Stimulated activated effector memory CD8-positive, alpha-beta T cell treated with anti-CD3 and anti-CD28 coated beads, Interleukin-12 subunit alpha, Interleukin-12 subunit beta, amount 100 ng/mL, for 72 hours (primary cell): ENCODE results near the gene PCTP.

Source experiments
- ATAC-seq: fragments of 150-1000 bp; cut with Tn5 transposase; 2 replicates; pipeline ENCODE4 v1.10.0; 2021
- DNase-seq, 2 donors: peaks; one replicate each; pipeline ENCODE4 v3.0.0; 2021 to 2022; ENCODE audit warnings: low spot score in 2 of 2
- H3K27ac Mint-ChIP-seq: one replicate; pipeline ENCODE4 v1.8.0; 2022; ENCODE audit warnings: mild to moderate bottlenecking, mixed read lengths
- H3K36me3 Mint-ChIP-seq: one replicate; pipeline ENCODE4 v1.8.0; 2022; ENCODE audit warnings: mild to moderate bottlenecking, mixed read lengths
- H3K4me1 Mint-ChIP-seq: one replicate; pipeline ENCODE4 v1.8.0; 2022; ENCODE audit warnings: mixed read lengths
- H3K4me3 Mint-ChIP-seq: one replicate; pipeline ENCODE4 v1.8.0; 2022; ENCODE audit warnings: mild to moderate bottlenecking, mixed read lengths
- H3K9me3 Mint-ChIP-seq: one replicate; pipeline ENCODE4 v1.8.0; 2022; ENCODE audit warnings: mixed read lengths

PCTP gene

DNA sequence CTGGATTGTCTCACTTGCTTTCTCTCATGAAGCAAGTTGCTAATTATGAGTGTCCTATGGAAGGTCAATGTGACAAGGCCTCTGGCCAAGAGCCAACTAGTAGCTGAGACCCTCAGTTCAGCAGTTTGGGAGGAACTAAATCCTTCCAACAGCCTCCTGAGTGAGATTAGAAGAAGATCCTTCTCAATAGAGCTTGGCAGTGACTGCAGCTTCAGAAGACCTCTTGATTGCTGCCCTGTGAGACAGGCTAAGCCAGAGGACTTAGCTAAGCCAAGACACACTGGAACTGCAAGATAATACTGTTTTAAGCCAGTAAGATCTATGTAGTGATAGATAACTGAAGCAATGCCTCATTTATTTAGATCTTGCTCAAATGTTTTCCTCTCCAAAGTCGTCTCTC, 34.3 kb downstream of the PCTP start:
- Mint-ChIP-seq H3K4me1 (no peaks in the 10 kb centered on the region), H3K36me3 (no peaks in the 10 kb centered on the region), H3K27ac (no peak overlapping the region), H3K4me3 (no peak overlapping the region), H3K9me3 (no peaks in the 10 kb centered on the region)
- DNase-seq (no peak), ATAC-seq (no peak)

DNA sequence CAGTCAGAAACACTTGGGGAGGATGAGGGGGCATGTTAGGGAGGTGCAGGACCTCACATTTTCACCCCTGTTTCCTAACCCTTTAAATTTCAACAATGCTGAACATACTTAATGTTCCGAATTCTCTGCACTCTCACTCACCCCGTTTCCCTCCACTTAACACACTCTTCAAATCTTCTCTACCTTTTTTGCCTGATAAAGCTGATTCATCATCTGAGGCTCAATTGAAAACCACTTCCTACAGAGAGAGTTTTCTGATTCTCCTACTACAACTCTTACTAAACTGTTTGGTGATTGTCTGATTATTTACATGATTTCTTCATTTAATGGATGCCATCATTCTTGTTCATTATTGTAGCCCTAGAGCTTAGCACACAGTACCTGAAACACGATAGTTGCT, 42.4 kb downstream of the PCTP start:
- Mint-ChIP-seq H3K4me3 (no peak overlapping the region), H3K27ac (no peak overlapping the region), H3K36me3 (no peaks in the 10 kb centered on the region), H3K9me3 (peaks cover 7% of the 10 kb centered on the region), H3K4me1 (no peaks in the 10 kb centered on the region)
- no peak for DNase-seq
- no peak for ATAC-seq

DNA sequence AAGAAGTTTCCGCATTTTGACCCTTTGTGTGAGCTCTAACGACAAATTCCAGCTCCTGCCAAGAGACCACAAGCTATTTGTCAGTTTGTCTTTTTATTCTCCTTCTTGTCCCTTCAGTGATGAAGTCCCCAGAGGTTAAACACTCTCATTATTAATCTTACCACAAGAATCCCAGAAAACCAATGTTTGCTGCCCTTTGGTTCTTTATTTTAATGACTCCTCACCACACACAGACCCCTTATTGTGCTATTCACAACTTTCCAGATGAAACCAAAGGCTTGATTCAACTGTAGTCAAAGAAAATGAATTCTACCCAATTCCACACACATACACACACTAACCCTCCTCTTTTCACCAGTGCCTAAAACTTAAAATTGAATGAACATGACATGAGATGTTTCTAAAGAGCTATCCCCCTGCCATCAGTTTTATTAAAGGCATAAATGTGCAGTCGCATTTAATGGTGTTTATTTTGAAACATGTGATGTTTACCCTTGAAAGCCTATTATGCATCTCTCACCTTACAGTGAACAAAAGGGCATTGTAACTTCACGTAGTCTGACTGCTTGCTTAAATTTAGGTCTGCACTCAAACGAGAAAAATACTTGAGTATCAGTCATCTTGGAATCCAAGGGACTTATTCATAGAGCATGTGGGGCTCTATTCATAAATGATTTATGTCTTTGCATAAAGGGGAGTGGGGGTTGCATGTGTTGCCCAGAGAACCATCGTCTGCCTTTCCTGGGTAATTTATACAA, 44.1 kb downstream of the PCTP start:
- H3K9me3 Mint-ChIP-seq: peaks cover 7% of the 10 kb centered on the region
- no peak for ATAC-seq
- H3K4me1 Mint-ChIP-seq: no peaks in the 10 kb centered on the region
- no peak overlapping the region for H3K27ac Mint-ChIP-seq
- DNase-seq: no peak
- no peaks in the 10 kb centered on the region for H3K36me3 Mint-ChIP-seq
- no peak overlapping the region for H3K4me3 Mint-ChIP-seq

DNA sequence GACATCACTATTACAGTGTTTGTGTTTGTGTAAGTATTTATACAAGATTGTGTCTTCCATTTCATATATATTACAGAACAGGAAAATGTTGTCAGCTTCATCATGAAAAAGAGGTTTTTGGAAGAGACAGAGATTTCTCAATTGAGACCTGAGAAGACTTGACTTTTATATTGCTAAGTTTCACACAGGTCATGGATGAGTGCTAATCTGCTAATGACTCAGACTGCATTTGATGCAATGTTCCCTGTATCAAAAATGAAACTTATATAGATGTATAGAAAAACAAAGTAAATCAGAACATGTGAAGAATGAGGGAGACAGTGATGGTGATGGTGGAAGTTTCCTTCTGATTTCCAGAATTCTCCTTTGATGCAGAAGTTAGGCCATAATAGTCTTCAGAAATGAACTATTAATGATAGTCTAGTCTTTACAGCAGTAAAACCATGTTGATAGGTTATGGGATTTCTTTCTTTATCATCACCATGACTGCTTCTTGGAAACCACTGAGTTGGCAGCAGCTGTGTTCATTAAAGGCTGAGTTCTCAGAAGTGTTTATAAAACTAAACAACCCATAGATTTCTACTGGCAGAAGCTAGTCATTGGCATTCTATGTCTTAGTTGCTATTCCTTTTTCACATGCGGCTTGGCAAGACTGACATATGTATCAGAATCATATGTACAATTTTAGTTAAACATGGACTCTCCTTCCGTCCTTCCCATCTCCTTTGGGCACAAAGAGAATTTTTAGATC, 56.1 kb downstream of the PCTP start:
- no peaks in the 10 kb centered on the region for H3K36me3 Mint-ChIP-seq
- H3K4me1 Mint-ChIP-seq: no peaks in the 10 kb centered on the region
- DNase-seq: no peak
- H3K9me3 Mint-ChIP-seq: peaks cover 4% of the 10 kb centered on the region
- H3K4me3 Mint-ChIP-seq: no peak overlapping the region
- peak; percentile 83 for ATAC-seq
- H3K27ac Mint-ChIP-seq: no peak overlapping the region

DNA sequence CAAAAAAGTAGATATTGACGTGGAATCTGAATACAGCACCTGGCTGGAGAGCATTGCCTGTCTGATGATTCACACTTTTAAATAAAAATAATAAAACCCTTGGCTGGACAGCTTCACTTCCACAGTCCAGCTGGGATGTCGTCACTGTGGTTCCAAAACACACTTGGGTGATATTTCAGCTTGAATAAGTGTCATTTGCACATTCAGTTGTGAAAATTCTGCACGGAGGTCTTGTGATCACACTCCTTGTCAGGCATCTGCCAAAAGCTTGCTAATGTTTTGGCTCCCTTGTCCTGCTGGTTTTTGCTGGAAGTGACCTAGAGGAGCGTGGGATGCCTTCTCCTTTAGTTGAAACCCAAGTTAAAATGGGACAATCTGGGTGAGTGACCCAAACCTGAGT, 60.7 kb downstream of the PCTP start:
- H3K36me3 Mint-ChIP-seq: no peaks in the 10 kb centered on the region
- H3K9me3 Mint-ChIP-seq: no peaks in the 10 kb centered on the region
- ATAC-seq: no peak
- H3K4me1 Mint-ChIP-seq: no peaks in the 10 kb centered on the region
- no peak overlapping the region for H3K4me3 Mint-ChIP-seq
- no peak overlapping the region for H3K27ac Mint-ChIP-seq
- no peak for DNase-seq

DNA sequence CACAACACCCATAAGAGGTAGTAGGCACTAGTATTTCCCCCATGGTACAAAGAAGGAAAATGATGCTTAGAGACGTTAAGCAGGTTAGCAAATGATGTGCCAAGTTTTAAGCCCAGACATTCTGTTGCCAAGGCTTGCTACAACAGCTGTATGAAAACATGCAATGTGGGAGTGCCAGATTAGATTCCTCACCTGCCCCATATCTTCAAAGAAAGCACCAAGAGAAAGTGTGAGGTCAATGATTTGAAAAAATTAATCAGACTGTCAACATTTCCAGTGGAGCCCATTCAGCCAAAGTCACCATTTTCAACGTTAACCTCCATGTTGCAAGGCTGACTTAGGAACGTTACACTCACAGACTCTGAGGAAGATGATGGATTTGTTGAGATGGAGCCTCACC, 61.5 kb downstream of the PCTP start:
- H3K9me3 Mint-ChIP-seq: no peaks in the 10 kb centered on the region
- ATAC-seq: no peak
- H3K27ac Mint-ChIP-seq: no peak overlapping the region
- no peak overlapping the region for H3K4me3 Mint-ChIP-seq
- no peaks in the 10 kb centered on the region for H3K4me1 Mint-ChIP-seq
- H3K36me3 Mint-ChIP-seq: no peaks in the 10 kb centered on the region
- DNase-seq: no peak

DNA sequence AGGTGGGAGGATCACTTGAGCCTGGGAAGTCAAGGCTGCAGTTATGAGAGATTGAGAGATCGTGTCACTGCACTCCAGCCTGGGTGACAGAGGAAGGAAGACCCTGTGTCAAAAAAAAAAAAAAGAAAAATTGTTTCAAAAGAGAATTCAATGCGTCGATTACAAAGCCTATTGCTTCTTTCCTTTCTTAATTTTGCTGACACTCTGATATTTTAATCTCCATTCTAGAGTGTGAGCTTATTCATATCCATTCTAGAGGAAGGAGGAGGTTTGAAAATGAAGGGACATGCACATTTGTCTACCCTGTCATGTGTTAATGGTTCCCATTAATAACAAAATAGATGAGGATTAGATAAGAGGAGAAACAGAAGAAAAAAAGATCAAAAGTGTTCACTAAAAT, 63.1 kb downstream of the PCTP start:
- H3K9me3 Mint-ChIP-seq: peaks cover 10% of the 10 kb centered on the region
- H3K36me3 Mint-ChIP-seq: no peaks in the 10 kb centered on the region
- H3K27ac Mint-ChIP-seq: no peak overlapping the region
- H3K4me3 Mint-ChIP-seq: no peak overlapping the region
- ATAC-seq: no peak
- DNase-seq: no peak
- H3K4me1 Mint-ChIP-seq: no peaks in the 10 kb centered on the region

DNA sequence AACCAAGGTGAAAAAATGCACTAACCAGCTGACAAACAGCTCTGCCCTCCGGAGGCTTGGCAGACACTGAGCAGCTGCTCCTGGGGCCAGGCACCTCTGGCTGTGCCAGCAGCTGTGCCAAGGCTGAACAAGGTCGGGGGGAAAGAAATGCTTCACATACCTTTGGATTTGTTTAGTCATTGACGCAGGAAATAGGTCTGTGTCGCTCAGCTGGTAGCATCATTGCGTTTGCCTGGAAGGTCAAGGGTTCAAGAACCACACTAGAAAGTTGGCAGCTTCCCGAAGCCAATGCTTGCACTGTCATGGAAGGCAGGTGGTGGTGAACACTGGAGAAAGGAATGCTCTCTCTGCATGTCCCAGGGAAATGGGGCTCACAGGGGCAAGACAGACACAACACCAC, 63.5 kb downstream of the PCTP start:
- no peak overlapping the region for H3K4me3 Mint-ChIP-seq
- H3K9me3 Mint-ChIP-seq: peaks cover 10% of the 10 kb centered on the region
- H3K4me1 Mint-ChIP-seq: no peaks in the 10 kb centered on the region
- ATAC-seq (no peak), DNase-seq (no peak)
- H3K36me3 Mint-ChIP-seq: no peaks in the 10 kb centered on the region
- H3K27ac Mint-ChIP-seq: no peak overlapping the region

DNA sequence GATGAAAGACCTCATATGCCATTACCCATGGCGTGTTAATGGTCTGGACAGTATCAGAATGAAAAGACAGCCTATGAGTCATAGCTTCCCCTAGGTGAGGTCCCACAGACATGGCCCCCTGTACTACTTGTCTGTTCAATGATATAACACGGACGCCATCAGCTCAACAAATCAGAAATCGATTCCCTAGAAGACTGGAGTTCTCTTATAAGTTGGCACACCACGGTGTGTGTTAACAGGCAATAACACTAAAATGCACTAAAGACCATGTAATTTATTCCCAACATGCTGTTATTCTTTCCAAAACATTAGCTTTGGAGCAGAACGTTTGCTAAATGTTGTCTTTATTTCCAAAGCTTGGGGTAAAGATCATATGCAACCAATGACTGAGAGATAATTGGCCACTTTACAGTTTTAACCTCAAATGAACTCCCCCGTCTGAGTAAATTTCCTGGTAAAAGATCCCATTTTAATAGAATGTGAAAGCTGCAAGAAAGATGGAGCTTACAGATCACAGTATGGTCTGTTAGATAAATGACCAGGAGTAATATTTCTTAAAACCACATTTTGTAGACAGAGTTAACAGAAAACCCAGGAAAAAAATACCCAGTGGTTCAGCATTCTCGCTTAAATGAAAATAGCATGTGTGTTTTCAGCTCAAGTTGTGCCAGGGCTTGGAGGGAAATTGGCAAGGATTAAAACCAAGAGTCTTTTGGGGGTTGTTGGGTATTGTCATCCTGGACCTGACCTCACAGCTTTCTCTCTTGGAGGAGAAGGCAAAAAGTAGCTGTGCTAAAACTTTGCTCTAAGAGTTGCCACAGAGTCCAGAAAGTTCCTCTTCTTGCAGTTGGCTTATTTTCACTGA, 65.9 kb downstream of the PCTP start:
- no peaks in the 10 kb centered on the region for H3K4me1 Mint-ChIP-seq
- peaks cover 14% of the 10 kb centered on the region for H3K9me3 Mint-ChIP-seq
- H3K4me3 Mint-ChIP-seq: no peak overlapping the region
- no peaks in the 10 kb centered on the region for H3K36me3 Mint-ChIP-seq
- DNase-seq (no peak), ATAC-seq (no peak)
- H3K27ac Mint-ChIP-seq: no peak overlapping the region

DNA sequence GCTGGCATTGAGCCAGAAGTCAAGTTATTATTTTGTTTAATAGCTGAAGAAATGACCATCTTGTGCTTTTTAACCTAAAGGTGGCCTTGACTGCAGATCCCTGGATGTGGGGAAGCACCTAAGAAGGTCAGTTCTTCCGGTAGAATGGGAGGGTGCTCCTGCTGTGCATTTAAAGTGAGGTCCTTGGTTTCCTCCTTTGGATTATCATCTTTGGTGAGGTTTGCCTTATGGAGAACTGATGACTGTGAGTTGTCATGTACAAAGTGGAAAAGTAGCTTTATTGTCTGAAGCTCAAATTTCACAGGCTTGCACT, 66.5 kb downstream of the PCTP start:
- DNase-seq: no peak
- no peak for ATAC-seq
- no peak overlapping the region for H3K4me3 Mint-ChIP-seq
- H3K27ac Mint-ChIP-seq: no peak overlapping the region
- H3K36me3 Mint-ChIP-seq: no peaks in the 10 kb centered on the region
- no peaks in the 10 kb centered on the region for H3K4me1 Mint-ChIP-seq
- H3K9me3 Mint-ChIP-seq: peaks cover 14% of the 10 kb centered on the region

DNA sequence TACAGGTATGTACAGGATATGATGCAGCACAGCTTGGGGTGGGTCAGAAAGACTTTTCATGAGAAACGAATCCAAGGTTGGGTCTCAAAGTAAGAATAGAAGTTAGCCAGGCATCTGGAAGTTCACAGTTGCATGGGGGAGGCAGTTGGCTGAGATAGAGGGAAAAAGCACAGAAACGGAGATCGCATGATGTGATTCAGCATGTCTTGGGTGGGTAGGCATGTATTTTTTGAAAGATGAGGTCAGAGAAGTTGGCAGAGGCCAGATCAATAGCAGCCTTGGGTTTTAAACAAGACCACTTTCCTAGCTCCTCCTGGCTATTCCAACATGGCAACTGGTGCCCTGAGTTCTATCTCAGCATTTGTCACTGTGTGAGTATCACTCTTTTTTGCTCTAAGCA, 67.2 kb downstream of the PCTP start:
- H3K4me1 Mint-ChIP-seq: no peaks in the 10 kb centered on the region
- H3K9me3 Mint-ChIP-seq: peaks cover 14% of the 10 kb centered on the region
- ATAC-seq (no peak), DNase-seq (no peak)
- H3K4me3 Mint-ChIP-seq: no peak overlapping the region
- no peaks in the 10 kb centered on the region for H3K36me3 Mint-ChIP-seq
- no peak overlapping the region for H3K27ac Mint-ChIP-seq

DNA sequence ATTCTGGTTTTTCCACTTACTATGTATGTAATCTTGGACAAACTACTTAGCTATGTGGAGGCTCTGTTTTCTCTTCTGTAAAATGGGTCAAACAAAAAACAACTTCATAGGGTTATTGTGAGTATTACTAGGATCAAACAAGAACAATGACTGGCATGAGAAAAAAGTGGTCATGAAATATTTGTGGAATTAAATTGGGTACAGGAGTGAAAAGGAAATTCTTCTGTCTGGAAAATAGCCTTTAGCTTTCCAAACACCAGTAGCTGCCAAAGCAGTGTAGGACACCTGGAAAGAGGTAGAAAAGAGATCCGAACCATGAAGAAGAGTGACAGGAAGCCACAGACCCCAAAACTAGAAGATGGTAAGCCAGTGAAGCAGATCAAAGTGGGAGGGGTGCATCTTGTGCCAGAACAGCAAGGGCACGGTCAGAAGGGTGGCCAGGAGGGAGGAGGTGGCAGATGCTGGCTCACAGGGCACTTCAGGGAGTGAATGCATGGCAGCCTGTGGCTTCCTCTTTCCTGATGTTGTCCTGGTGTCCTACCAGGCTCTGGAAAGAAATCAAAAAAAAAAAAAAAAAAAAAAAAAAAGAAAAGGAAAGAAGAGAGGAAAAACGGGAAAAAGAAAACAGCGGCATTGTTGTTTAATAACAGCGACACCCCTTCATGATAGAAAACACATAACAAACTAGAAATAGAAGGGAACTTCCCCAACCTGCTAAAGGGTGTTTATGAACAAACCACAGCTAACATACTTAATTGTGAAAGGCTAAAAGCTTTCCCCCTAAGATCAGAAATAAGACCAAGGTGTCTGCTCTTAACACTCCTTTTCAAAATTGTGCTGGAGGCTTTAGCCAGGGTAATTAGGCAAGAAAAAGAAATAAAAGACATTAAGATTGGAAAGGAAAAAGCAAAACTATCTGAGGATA, 67.9 kb downstream of the PCTP start:
- ATAC-seq: no peak

DNA sequence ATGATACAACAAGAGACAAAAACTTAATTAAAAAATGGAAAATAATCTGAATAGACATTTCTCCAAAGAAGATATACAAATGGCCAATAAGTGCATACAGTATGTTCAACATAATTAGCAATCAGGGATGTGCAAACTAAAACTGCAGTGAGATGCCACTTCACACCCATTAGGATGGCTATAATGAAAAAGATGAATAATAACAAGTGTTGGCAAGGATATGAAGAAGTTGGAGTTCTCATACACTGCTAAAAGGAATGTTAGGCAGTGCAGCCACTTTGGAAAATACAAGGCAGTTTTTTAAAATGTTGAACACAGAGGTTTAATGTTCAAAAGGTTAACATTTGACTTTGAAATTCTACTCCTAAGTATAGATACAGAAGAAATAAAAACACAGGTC, 69.8 kb downstream of the PCTP start:
- no peak for DNase-seq
- no peak for ATAC-seq
- H3K36me3 Mint-ChIP-seq: no peaks in the 10 kb centered on the region

More for the DNA sequence above, 67.9 kb downstream of the PCTP start:
- no peak overlapping the region for H3K27ac Mint-ChIP-seq
- H3K4me3 Mint-ChIP-seq: no peak overlapping the region
- no peak for DNase-seq
- no peaks in the 10 kb centered on the region for H3K36me3 Mint-ChIP-seq
- H3K9me3 Mint-ChIP-seq: peaks cover 14% of the 10 kb centered on the region
- no peaks in the 10 kb centered on the region for H3K4me1 Mint-ChIP-seq

DNA sequence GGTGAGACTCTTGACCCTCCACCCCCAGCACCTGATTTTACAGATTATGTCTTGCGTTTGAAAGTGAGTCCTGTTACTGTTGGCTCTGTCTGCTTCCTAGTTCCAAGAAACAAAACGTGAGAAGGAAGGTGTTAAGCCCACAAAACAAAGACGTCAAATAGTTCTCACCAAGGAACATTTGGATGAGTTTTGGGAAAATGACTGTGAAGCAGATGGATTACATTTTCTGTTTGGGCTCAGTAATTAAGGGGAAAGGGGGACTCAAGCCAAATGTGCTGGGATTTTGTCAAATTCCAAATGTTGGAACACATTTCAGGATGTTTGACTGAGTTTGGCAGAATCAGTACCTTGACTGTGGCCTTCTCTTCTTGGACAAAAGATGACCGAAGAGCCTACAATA, 71.2 kb downstream of the PCTP start:
- Mint-ChIP-seq H3K9me3 (peaks cover 14% of the 10 kb centered on the region), H3K36me3 (no peaks in the 10 kb centered on the region)
- ATAC-seq: no peak

More for the DNA sequence above, 69.8 kb downstream of the PCTP start:
- Mint-ChIP-seq H3K4me3 (no peak overlapping the region), H3K27ac (no peak overlapping the region), H3K4me1 (no peaks in the 10 kb centered on the region), H3K9me3 (peaks cover 14% of the 10 kb centered on the region)

DNA sequence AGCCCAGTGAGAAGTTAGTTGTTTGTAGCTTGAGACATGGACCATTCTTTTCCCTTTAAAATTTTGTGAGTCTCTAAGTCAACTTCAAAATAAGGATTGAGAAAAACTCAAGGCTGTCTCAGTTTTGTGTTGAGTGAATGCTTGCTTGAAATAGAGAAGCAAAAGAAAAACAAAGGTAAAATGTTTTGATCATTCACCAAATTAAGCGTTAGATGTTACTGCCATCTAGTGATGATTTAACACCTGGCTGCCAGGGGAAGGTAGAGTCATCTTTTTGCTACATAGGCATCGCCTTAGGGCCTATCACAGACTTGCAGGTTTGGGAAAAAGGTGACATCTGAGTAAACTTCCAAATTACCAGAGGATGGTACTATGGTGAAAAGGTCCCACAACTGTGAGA, 74.4 kb downstream of the PCTP start:
- Mint-ChIP-seq H3K4me1 (no peaks in the 10 kb centered on the region), H3K9me3 (peaks cover 3% of the 10 kb centered on the region), H3K27ac (no peak overlapping the region), H3K36me3 (no peaks in the 10 kb centered on the region), H3K4me3 (no peak overlapping the region)
- DNase-seq (no peak), ATAC-seq (no peak)

More for the DNA sequence above, 71.2 kb downstream of the PCTP start:
- no peak overlapping the region for H3K4me3 Mint-ChIP-seq
- H3K4me1 Mint-ChIP-seq: no peaks in the 10 kb centered on the region
- no peak for DNase-seq
- H3K27ac Mint-ChIP-seq: no peak overlapping the region
